ENCODE results near the gene CFL1.
"Not testable (repeated sequence)": the region's sequence is repeated elsewhere in the genome, so short reads cannot be mapped to it uniquely, and the experiment has no call there.

DNA sequence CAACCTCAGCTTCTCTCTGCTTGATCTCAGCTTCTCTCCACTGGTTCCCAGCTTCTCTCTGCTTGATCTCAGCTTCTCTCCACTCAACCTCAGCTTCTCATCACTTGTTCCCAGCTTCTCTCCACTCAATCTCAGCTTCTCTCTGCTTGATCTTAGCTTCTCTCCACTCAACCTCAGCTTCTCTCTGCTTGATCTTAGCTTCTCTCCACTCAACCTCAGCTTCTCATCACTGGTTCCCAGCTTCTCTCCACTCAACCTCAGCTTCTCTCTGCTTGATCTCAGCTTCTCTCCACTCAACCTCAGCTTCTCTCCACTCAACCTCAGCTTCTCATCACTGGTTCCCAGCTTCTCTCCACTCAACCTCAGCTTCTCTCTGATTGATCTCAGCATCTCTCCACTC lies 25.7 kb downstream of the CFL1 start:
- TF ChIP-seq, protein P1, sequence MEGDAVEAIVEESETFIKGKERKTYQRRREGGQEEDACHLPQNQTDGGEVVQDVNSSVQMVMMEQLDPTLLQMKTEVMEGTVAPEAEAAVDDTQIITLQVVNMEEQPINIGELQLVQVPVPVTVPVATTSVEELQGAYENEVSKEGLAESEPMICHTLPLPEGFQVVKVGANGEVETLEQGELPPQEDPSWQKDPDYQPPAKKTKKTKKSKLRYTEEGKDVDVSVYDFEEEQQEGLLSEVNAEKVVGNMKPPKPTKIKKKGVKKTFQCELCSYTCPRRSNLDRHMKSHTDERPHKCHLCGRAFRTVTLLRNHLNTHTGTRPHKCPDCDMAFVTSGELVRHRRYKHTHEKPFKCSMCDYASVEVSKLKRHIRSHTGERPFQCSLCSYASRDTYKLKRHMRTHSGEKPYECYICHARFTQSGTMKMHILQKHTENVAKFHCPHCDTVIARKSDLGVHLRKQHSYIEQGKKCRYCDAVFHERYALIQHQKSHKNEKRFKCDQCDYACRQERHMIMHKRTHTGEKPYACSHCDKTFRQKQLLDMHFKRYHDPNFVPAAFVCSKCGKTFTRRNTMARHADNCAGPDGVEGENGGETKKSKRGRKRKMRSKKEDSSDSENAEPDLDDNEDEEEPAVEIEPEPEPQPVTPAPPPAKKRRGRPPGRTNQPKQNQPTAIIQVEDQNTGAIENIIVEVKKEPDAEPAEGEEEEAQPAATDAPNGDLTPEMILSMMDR (IDR thresholded peaks at IDR 0.05; ENCODE audit: low read depth, low read length), result not testable (repeated sequence)
- TF ChIP-seq EZH2phosphoT487 (IDR thresholded peaks at IDR 0.05; ENCODE audit: low read depth), result not testable (repeated sequence)
